H1 (cell line): ENCODE measurements around the gene ARHGAP6. TPM values are rescaled to one million over a fixed set of nuclear protein-coding genes. Genes with fewer than 3 reads are reported as not detected.

Source experiments
- CTCF ChIA-PET: fragments of 300-600 bp; sonication (Branson Sonifier 250); formaldehyde crosslinking; loops from one replicate; lab custom pipeline; 2021; ENCODE audit not compliant: partially characterized antibody; lab: Charles Lee
- POLR2A ChIA-PET: fragments of 300-600 bp; sonication (Branson Sonifier 250); formaldehyde crosslinking; loops from one replicate; lab custom pipeline; 2021; ENCODE audit warnings: inconsistent platforms; ENCODE audit not compliant: partially characterized antibody; lab: Charles Lee
- DNase-seq, 2 experiments: peaks; one replicate each; pipeline versions ENCODE4 v3.0.0 to v3.0.0-alpha.2; 2010 to 2022; ENCODE audit warnings: low spot score in 2 of 2, low read depth in 1 of 2, mixed read lengths in 1 of 2
- FAIRE-seq: peaks from 2 replicates; lab custom pipeline; 2011; peaks lifted over from hg19 to GRCh38; lab: Jason Lieb, UNC
- H2AFZ ChIP-seq: 2 replicates; pipeline ENCODE4 v1.8.1; 2012; ENCODE audit warnings: low read length, inconsistent platforms
- H2AK5ac ChIP-seq: 2 replicates; pipeline ENCODE4 v1.6.1; 2013; ENCODE audit warnings: low read depth, low read length
- H2BK120ac ChIP-seq: replicated peaks from 2 replicates; pipeline ENCODE3; 2013; ENCODE audit warnings: low read depth, low read length, inconsistent platforms
- H2BK12ac ChIP-seq: 2 replicates; pipeline ENCODE4 v1.6.1; 2013; ENCODE audit warnings: low read depth, low read length
- H2BK15ac ChIP-seq: 2 replicates; pipeline ENCODE4 v1.6.1; 2013; ENCODE audit warnings: low read length
- H2BK20ac ChIP-seq: 2 replicates; pipeline ENCODE4 v1.6.1; 2013; ENCODE audit warnings: low read length
- H2BK5ac ChIP-seq: 2 replicates; pipeline ENCODE4 v1.6.1; 2013; ENCODE audit warnings: low read depth, low read length
- H3K14ac ChIP-seq: 2 replicates; pipeline ENCODE4 v1.6.1; 2013; ENCODE audit warnings: inconsistent platforms; ENCODE audit not compliant: insufficient read length
- H3K18ac ChIP-seq: 2 replicates; pipeline ENCODE4 v1.6.1; 2013; ENCODE audit warnings: low read length; ENCODE audit errors: extremely low read depth
- H3K23ac ChIP-seq: 2 replicates; pipeline ENCODE4 v1.6.1; 2013; ENCODE audit warnings: inconsistent platforms; ENCODE audit not compliant: insufficient read length
- H3K23me2 ChIP-seq: 2 replicates; pipeline ENCODE4 v1.6.1; 2013; ENCODE audit warnings: low read depth, low read length
- H3K27ac ChIP-seq: 2 replicates; pipeline ENCODE4 v1.6.1; 2011; ENCODE audit warnings: low read depth, low read length, inconsistent platforms
- H3K27me3 ChIP-seq, 4 experiments: replicated peaks in 1 of 4; 1 replicate in 1 of 4; 2 replicates in 3 of 4; pipeline versions ENCODE4 v1.6.1 to v1.8.1; 2011 to 2013; ENCODE audit warnings: low read length in 3 of 4, mild to moderate bottlenecking in 3 of 4, inconsistent platforms in 2 of 4, mixed read lengths in 2 of 4, moderate library complexity in 1 of 4; ENCODE audit not compliant: control insufficient read depth in 3 of 4, insufficient read depth in 3 of 4; ENCODE audit errors: extremely low read depth in 1 of 4
- H3K36me3 ChIP-seq, 4 experiments: 2 replicates each; pipeline versions ENCODE4 v1.6.1 to v1.8.1; 2011 to 2013; ENCODE audit warnings: mild to moderate bottlenecking in 4 of 4, low read length in 3 of 4, moderate library complexity in 2 of 4, control low read depth in 1 of 4, inconsistent platforms in 1 of 4; ENCODE audit not compliant: insufficient read depth in 4 of 4, control insufficient read depth in 2 of 4
- H3K4ac ChIP-seq: replicated peaks from 2 replicates; pipeline ENCODE3; 2013; ENCODE audit warnings: low read length, low read depth, mixed read lengths, inconsistent platforms; ENCODE audit not compliant: insufficient read length
- H3K4me1 ChIP-seq, 4 experiments: replicated peaks in 1 of 4; 1 replicate in 1 of 4; 2 replicates in 3 of 4; pipeline versions ENCODE4 v1.6.1 to v1.8.1; 2011 to 2013; ENCODE audit warnings: low read length in 3 of 4, inconsistent platforms in 2 of 4, mixed read lengths in 1 of 4; ENCODE audit not compliant: insufficient read depth in 4 of 4, control insufficient read depth in 3 of 4
- H3K4me2 ChIP-seq, 2 experiments: 2 replicates each; pipeline versions ENCODE4 v1.6.1 to v1.8.1; 2011 to 2013; ENCODE audit warnings: low read depth in 2 of 2, low read length in 2 of 2, control low read depth in 1 of 2, inconsistent platforms in 1 of 2, mild to moderate bottlenecking in 1 of 2; ENCODE audit not compliant: insufficient read depth in 1 of 2
- H3K4me3 ChIP-seq, 4 experiments: fragments of 200-600, 300-600 bp in 1 of 4; sonication (generic), shearing (Covaris generic), sonication (Bioruptor Twin) in 1 of 4; 2 replicates each; pipeline versions ENCODE4 v1.5.1 to v1.8.1; 2011 to 2016; ENCODE audit warnings: low read length in 4 of 4, low read depth in 3 of 4, control low read depth in 2 of 4, inconsistent platforms in 2 of 4, mild to moderate bottlenecking in 2 of 4, mixed read lengths in 1 of 4, moderate library complexity in 1 of 4; ENCODE audit not compliant: insufficient read depth in 2 of 4; ENCODE audit errors: extremely low read depth in 1 of 4
- H3K56ac ChIP-seq: replicated peaks from 2 replicates; pipeline ENCODE3; 2013; ENCODE audit warnings: low read depth, mild to moderate bottlenecking, mixed read lengths, low read length, inconsistent platforms; ENCODE audit not compliant: insufficient read length
- H3K79me1 ChIP-seq: 2 replicates; pipeline ENCODE4 v1.6.1; 2013; ENCODE audit warnings: low read depth, low read length, control low read depth
- H3K79me2 ChIP-seq, 2 experiments: 2 replicates each; pipeline versions ENCODE4 v1.6.1 to v1.8.1; 2012 to 2013; ENCODE audit warnings: low read length in 2 of 2, mild to moderate bottlenecking in 2 of 2, inconsistent platforms in 1 of 2; ENCODE audit not compliant: insufficient read depth in 2 of 2, control insufficient read depth in 1 of 2
- H3K9ac ChIP-seq, 4 experiments: replicated peaks in 1 of 4; 1 replicate in 1 of 4; 2 replicates in 3 of 4; pipeline versions ENCODE4 v1.6.1 to v1.8.1; 2011 to 2013; ENCODE audit warnings: low read depth in 3 of 4, low read length in 3 of 4, control low read depth in 2 of 4, mild to moderate bottlenecking in 2 of 4, moderate library complexity in 2 of 4, inconsistent platforms in 1 of 4; ENCODE audit errors: extremely low read depth in 1 of 4
- H3K9me3 ChIP-seq, 2 experiments: 2 replicates each; pipeline versions ENCODE4 v1.6.1 to v1.8.1; 2012 to 2013; ENCODE audit warnings: mild to moderate bottlenecking in 2 of 2, moderate library complexity in 2 of 2, control low read depth in 1 of 2, inconsistent platforms in 1 of 2, low read depth in 1 of 2, low read length in 1 of 2, mixed read lengths in 1 of 2; ENCODE audit not compliant: insufficient read depth in 2 of 2
- H4K20me1 ChIP-seq, 2 experiments: replicated peaks in 1 of 2; 2 replicates each; pipeline versions ENCODE3 to v1.8.1; 2011 to 2013; ENCODE audit warnings: inconsistent platforms in 2 of 2, low read length in 2 of 2, mild to moderate bottlenecking in 1 of 2; ENCODE audit not compliant: insufficient read depth in 2 of 2, control insufficient read depth in 1 of 2
- H4K5ac ChIP-seq: 2 replicates; pipeline ENCODE4 v1.6.1; 2013; ENCODE audit warnings: low read length, low read depth, mixed read lengths, inconsistent platforms; ENCODE audit not compliant: insufficient read length
- H4K8ac ChIP-seq: 2 replicates; pipeline ENCODE4 v1.8.0; 2013; ENCODE audit warnings: mild to moderate bottlenecking, moderate library complexity, low read length, inconsistent platforms; ENCODE audit not compliant: insufficient read depth; ENCODE audit errors: extremely low read depth
- H4K91ac ChIP-seq: replicated peaks from 2 replicates; pipeline ENCODE3; 2013; ENCODE audit warnings: low read length, mixed read lengths, inconsistent platforms; ENCODE audit not compliant: insufficient read length
- CHD1 ChIP-seq: IDR thresholded peaks from 2 replicates; pipeline ENCODE4 v1.6.1; 2012; ENCODE audit warnings: low read depth, low read length, improper control_type of control experiment
- EGR1 ChIP-seq: IDR thresholded peaks from 2 replicates; pipeline ENCODE4 v1.6.1; 2011; ENCODE audit warnings: low read depth, low read length, borderline replicate concordance
- HDAC2 ChIP-seq, 2 experiments: fragments of 300-600 bp in 1 of 2; sonication (generic) in 1 of 2; IDR thresholded peaks; 2 replicates each; pipeline ENCODE4 v1.6.1; 2011 to 2012; ENCODE audit warnings: low read depth in 2 of 2, low read length in 2 of 2, mild to moderate bottlenecking in 2 of 2, moderate library complexity in 2 of 2, borderline replicate concordance in 1 of 2, inconsistent platforms in 1 of 2
- HDAC6 ChIP-seq: IDR thresholded peaks from one replicate; pipeline ENCODE4 v1.7.1; 2012; ENCODE audit warnings: low read depth, mild to moderate bottlenecking, inconsistent platforms, low read length, moderate library complexity
- KDM1A ChIP-seq: fragments of 200-600, 300-600 bp; sonication (generic); IDR thresholded peaks from 2 replicates; pipeline ENCODE4 v1.7.1; 2016; ENCODE audit warnings: mild to moderate bottlenecking, low read length, borderline replicate concordance
- POLR2AphosphoS5 ChIP-seq: IDR thresholded peaks from 2 replicates; pipeline ENCODE4 v1.6.1; 2011; ENCODE audit warnings: low read depth, low read length
- RFX5 ChIP-seq: IDR thresholded peaks from 2 replicates; pipeline ENCODE4 v1.6.1; 2011; ENCODE audit warnings: low read depth, low read length, improper control_type of control experiment, borderline replicate concordance
- SP4 ChIP-seq: IDR thresholded peaks from 2 replicates; pipeline ENCODE4 v1.6.1; 2012; ENCODE audit warnings: low read length, inconsistent platforms
- SRF ChIP-seq: IDR thresholded peaks from 2 replicates; pipeline ENCODE4 v1.6.1; 2011; ENCODE audit warnings: mild to moderate bottlenecking, low read depth, low read length, moderate library complexity
- TCF12 ChIP-seq: IDR thresholded peaks from 2 replicates; pipeline ENCODE4 v1.6.1; 2011; ENCODE audit warnings: low read depth, mild to moderate bottlenecking, low read length
- YY1 ChIP-seq: IDR thresholded peaks from 2 replicates; pipeline ENCODE4 v1.6.1; 2011; ENCODE audit warnings: low read depth, mild to moderate bottlenecking, low read length
- WGBS, 2 experiments: shearing (Covaris generic) in 1 of 2; methylation state at CpG; one replicate each; pipeline versions ENCODE4 v1.1.6 to v1.1.7; 2013 to 2015; ENCODE audit warnings: low lambda C conversion rate in 2 of 2, mixed read lengths in 2 of 2, inconsistent platforms in 1 of 2, low coverage in 1 of 2, missing lambda C conversion rate in 1 of 2; ENCODE audit not compliant: insufficient replicate concordance in 2 of 2, insufficient coverage in 1 of 2, insufficient read length in 1 of 2; ENCODE audit errors: extremely low coverage in 1 of 2, missing lambda C conversion rate in 1 of 2; 5-methylcytosine and 5-hydroxymethylcytosine counted together
- polyA plus RNA-seq, 7 experiments: library from polyadenylated mRNA; depleted of rRNA in 3 of 7; stranded (reverse) in 5 of 7; unstranded in 2 of 7; fragments of >200 nt in 5 of 7; fragments of 200-250 nt in 2 of 7; gene quantifications; 1 replicate in 5 of 7; 2 replicates in 1 of 7; 4 replicates in 1 of 7; pipeline versions ENCODE4 v1.2.1 to v1.2.3, GENCODE V29; 2011 to 2013; ENCODE audit warnings: missing spikeins in 2 of 7, mixed read lengths in 2 of 7
- total RNA-seq: library from RNA; stranded (reverse); fragmentation: NEBNext Ultra II Directional; extraction: Animal tissue kit (Norgen Biotek cat#: 25700); gene quantifications from 2 replicates; pipeline ENCODE4 v1.2.1, GENCODE V29; 2021
- TF ChIP-seq, protein P1 (sequence below), 3 experiments: IDR thresholded peaks; 1 replicate in 2 of 3; 2 replicates in 1 of 3; pipeline versions ENCODE4 v1.5.1 to v1.6.1; 2011; ENCODE audit warnings: low read length in 3 of 3, mild to moderate bottlenecking in 3 of 3, inconsistent platforms in 2 of 3, low read depth in 1 of 3, moderate library complexity in 1 of 3; ENCODE audit not compliant: insufficient read depth in 1 of 3; ENCODE audit errors: control extremely low read depth in 1 of 3

Gene ARHGAP6
- total and polyA plus RNA-seq, 2 of the 8 experiments (the other 6 are each of a cell fraction or from before 2014, with no cell fraction given) = 0.35 to 0.82 TPM

DNA sequence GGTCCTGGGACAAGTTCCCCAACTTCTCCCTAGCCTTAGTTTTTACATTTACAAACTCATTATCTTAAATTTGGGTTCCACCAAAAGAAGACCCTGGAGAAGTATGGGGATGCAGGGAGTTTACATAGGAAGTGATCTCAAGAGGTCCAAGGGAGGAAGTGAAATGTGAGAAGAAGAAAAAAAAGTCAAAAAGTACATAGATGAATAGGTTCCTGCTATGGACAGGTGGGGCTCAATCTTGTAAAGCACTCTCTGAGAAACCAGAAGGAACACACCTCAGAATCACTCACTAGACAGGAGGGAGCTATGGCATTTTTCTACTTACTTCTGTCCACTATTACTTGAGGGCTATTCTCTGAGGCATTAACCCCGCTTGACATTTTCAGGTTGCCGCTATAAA is 56.6 kb downstream of the ARHGAP6 start:
- H2BK120ac ChIP-seq = no peak overlapping the region
- CTCF ChIA-PET = no interaction called here
- no peak overlapping the region for H3K27ac ChIP-seq
- DNase-seq (no peak), FAIRE-seq (no peak)
- H4K5ac ChIP-seq = no peak overlapping the region
- no peaks in the 10 kb centered on the region for H3K27me3 ChIP-seq
- no peak overlapping the region for H3K56ac ChIP-seq
- H3K23me2 ChIP-seq = no peaks in the 10 kb centered on the region
- H4K20me1 ChIP-seq = no peaks in the 10 kb centered on the region
- no peak overlapping the region for H3K14ac ChIP-seq
- no peak overlapping the region for H3K23ac ChIP-seq
- no peak overlapping the region for H2AFZ ChIP-seq
- TF ChIP-seq RFX5 = no peak
- TF ChIP-seq, protein P1, sequence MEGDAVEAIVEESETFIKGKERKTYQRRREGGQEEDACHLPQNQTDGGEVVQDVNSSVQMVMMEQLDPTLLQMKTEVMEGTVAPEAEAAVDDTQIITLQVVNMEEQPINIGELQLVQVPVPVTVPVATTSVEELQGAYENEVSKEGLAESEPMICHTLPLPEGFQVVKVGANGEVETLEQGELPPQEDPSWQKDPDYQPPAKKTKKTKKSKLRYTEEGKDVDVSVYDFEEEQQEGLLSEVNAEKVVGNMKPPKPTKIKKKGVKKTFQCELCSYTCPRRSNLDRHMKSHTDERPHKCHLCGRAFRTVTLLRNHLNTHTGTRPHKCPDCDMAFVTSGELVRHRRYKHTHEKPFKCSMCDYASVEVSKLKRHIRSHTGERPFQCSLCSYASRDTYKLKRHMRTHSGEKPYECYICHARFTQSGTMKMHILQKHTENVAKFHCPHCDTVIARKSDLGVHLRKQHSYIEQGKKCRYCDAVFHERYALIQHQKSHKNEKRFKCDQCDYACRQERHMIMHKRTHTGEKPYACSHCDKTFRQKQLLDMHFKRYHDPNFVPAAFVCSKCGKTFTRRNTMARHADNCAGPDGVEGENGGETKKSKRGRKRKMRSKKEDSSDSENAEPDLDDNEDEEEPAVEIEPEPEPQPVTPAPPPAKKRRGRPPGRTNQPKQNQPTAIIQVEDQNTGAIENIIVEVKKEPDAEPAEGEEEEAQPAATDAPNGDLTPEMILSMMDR (IDR thresholded peaks at IDR 0.05; ENCODE audit: control extremely low read depth in 1 of 3, insufficient read depth in 1 of 3, low read depth in 1 of 3, low read length in 3 of 3) = no peak
- no peak for TF ChIP-seq CHD1
- no peak for TF ChIP-seq EGR1
- no peak for TF ChIP-seq POLR2AphosphoS5
- no peak for TF ChIP-seq HDAC2 (IDR thresholded peaks at IDR 0.05; ENCODE audit: borderline replicate concordance in 1 of 2, low read depth in 2 of 2, low read length in 2 of 2)
- TF ChIP-seq HDAC6 = no peak
- no peak for TF ChIP-seq SRF
- TF ChIP-seq TCF12 = no peak
- TF ChIP-seq YY1 = no peak
- TF ChIP-seq SP4 = no peak
- no peak for TF ChIP-seq KDM1A
- no peak overlapping the region for H2BK20ac ChIP-seq
- POLR2A ChIA-PET = no interaction called here
- no peak overlapping the region for H3K4me2 ChIP-seq
- no peak overlapping the region for H2BK5ac ChIP-seq
- H2BK15ac ChIP-seq = no peak overlapping the region
- no peaks in the 10 kb centered on the region for H3K79me1 ChIP-seq
- 100% methylated on average over 1 of the region's 2 CpGs; no CpG with 5 or more reads in 1 of the 2 experiments for WGBS, 2 experiments
- no peak overlapping the region for H2BK12ac ChIP-seq
- H3K9me3 ChIP-seq = no peaks in the 10 kb centered on the region
- no peaks in the 10 kb centered on the region for H3K79me2 ChIP-seq
- H3K36me3 ChIP-seq = no peaks in the 10 kb centered on the region
- no peak overlapping the region for H3K18ac ChIP-seq
- no peak overlapping the region for H3K4ac ChIP-seq
- H3K9ac ChIP-seq = no peak overlapping the region
- H3K4me3 ChIP-seq = no peak overlapping the region
- no peak overlapping the region for H4K8ac ChIP-seq
- no peak overlapping the region for H2AK5ac ChIP-seq
- H4K91ac ChIP-seq = no peak overlapping the region
- H3K4me1 ChIP-seq = no peaks in the 10 kb centered on the region
